Left ventricle myocardium inferior (tissue), 1 donor: ENCODE measurements around the gene MPZL3. TPM values are rescaled to one million over a fixed set of nuclear protein-coding genes. Genes with fewer than 3 reads are reported as not detected.

Experiments used
- DNase-seq: peaks from one replicate; pipeline ENCODE4 v3.0.0-alpha.2; 2020
- H3K27ac ChIP-seq: fragments of 200-600 bp; replicated peaks from 2 replicates; pipeline ENCODE4 v1.8.0; 2021
- H3K27me3 ChIP-seq: fragments of 200-600 bp; 2 replicates; pipeline ENCODE4 v1.8.0; 2021; ENCODE audit warnings: low read depth
- H3K36me3 ChIP-seq: fragments of 200-600 bp; 2 replicates; pipeline ENCODE4 v1.8.0; 2021
- H3K4me1 ChIP-seq: fragments of 200-600 bp; 2 replicates; pipeline ENCODE4 v1.8.0; 2021
- H3K4me3 ChIP-seq: fragments of 200-600 bp; 2 replicates; pipeline ENCODE4 v1.8.0; 2021; ENCODE audit warnings: mild to moderate bottlenecking, moderate library complexity
- H3K9me3 ChIP-seq: fragments of 200-600 bp; replicated peaks from 2 replicates; pipeline ENCODE4 v1.8.0; 2021
- intact Hi-C: fragments of 100-400 bp; cut with micrococcal nuclease; formaldehyde crosslinking; loops from one replicate; pipeline ENCODE4 v1.11.0; 2022
- total RNA-seq: library from RNA; stranded (reverse); fragmentation: NEBNext Ultra II Directional; extraction: Animal tissue kit (Norgen Biotek cat#: 25700); gene quantifications from one replicate; pipeline ENCODE4 v1.2.1, GENCODE V29; 2021
- TF ChIP-seq, protein P1 (sequence below): fragments of 200-600 bp; IDR thresholded peaks from 2 replicates; pipeline ENCODE4 v1.8.0; 2021; ENCODE audit warnings: antibody characterized with exemption, mild to moderate bottlenecking, borderline replicate concordance
- donor health status: DM: no; HTN: yes; CAD: no; lungs with severe emphysema.

The MPZL3 gene
- total RNA-seq, 1 donor from 2014 or later, result 2.7 TPM

DNA sequence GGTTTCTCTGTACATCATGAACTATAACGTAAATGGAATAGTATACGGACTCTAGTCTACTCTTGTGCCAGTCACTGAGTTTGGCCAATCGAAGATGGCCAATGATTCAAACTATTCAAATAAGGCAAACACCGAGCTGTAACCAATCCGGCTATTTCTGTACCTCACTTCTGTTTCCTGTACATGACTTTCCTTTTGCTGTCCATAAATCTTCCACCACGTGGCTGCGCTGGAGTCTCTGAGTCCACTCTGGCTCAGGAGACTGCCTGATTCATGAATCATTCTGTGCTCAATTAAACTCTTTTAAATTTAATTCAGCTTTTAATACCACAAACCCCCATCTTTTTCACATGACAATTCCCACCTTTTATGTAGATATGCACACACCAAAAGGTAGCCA lies 25.9 kb downstream of the MPZL3 start:
- Histone ChIP-seq H3K4me1 (no peaks in the 10 kb centered on the region), H3K27ac (no peak overlapping the region)
- no peak for DNase-seq

DNA sequence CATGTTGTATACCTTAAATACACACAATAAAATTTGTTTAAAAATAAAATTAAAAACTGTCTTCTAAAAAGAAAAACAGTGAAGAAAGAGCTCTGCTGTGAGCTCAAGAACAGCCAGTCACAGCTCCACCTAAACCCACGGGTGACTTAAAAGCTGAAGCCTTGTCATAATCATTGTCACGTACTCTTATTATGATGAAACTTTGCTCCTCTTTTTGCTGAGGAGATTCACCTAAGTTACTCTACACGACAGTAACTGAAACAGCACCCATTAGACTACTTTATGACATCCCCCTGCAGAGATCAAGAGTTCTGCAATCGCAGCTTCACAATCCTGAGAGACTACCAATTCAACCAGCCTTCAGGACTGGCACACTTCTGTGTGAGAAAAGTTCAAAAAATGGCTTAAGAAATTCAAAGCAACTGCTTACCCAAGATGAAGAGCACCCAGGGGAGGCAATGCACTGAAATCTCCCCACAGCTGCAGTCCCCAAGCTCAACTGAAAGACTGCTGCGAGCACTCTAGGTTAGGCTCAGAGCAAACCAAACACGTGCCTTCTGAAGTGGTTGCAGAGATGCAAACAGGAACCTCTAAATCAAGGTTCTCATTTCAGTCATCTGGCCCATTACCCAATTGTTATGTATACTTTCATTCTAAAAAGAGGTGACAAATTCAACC lies 27.5 kb downstream of the MPZL3 start, which contains the start of gene JAML:
TSS of gene JAML (minus strand) at position 501 of the 678 bp plus-strand sequence. CDS start 10,145 bp downstream, outside the sequence.
- Histone ChIP-seq H3K36me3 (no peaks in the 10 kb centered on the region), H3K27me3 (peaks cover 21% of the 10 kb centered on the region), H3K9me3 (no peaks in the 10 kb centered on the region), H3K4me1 (no peaks in the 10 kb centered on the region), H3K27ac (peak within 1 kb of the TSS; percentile 18), H3K4me3 (peak within 1 kb of the TSS; percentile 24)
- no peak for DNase-seq
- TF ChIP-seq, protein P1, sequence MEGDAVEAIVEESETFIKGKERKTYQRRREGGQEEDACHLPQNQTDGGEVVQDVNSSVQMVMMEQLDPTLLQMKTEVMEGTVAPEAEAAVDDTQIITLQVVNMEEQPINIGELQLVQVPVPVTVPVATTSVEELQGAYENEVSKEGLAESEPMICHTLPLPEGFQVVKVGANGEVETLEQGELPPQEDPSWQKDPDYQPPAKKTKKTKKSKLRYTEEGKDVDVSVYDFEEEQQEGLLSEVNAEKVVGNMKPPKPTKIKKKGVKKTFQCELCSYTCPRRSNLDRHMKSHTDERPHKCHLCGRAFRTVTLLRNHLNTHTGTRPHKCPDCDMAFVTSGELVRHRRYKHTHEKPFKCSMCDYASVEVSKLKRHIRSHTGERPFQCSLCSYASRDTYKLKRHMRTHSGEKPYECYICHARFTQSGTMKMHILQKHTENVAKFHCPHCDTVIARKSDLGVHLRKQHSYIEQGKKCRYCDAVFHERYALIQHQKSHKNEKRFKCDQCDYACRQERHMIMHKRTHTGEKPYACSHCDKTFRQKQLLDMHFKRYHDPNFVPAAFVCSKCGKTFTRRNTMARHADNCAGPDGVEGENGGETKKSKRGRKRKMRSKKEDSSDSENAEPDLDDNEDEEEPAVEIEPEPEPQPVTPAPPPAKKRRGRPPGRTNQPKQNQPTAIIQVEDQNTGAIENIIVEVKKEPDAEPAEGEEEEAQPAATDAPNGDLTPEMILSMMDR, result no peak
- intact Hi-C loops, result no loop called here

More for the DNA sequence above, 25.9 kb downstream of the MPZL3 start:
- Histone ChIP-seq H3K36me3 (no peaks in the 10 kb centered on the region), H3K27me3 (peaks cover 16% of the 10 kb centered on the region), H3K9me3 (no peaks in the 10 kb centered on the region), H3K4me3 (no peak overlapping the region)
- intact Hi-C loops, result no loop called here
- TF ChIP-seq, protein P1, result no peak

GRCh38 chr11:118223992-118224391 lies 28.2 kb downstream of the MPZL3 start:
- peak overlapping the region; percentile 18 for H3K27ac ChIP-seq
- H3K9me3 ChIP-seq, result no peaks in the 10 kb centered on the region
- H3K4me1 ChIP-seq, result no peaks in the 10 kb centered on the region
- H3K36me3 ChIP-seq, result no peaks in the 10 kb centered on the region
- TF ChIP-seq, protein P1, result no peak
- intact Hi-C loops, result no loop called here
- H3K4me3 ChIP-seq, result peak overlapping the region; percentile 24
- DNase-seq, result no peak
- H3K27me3 ChIP-seq, result peaks cover 21% of the 10 kb centered on the region

DNA sequence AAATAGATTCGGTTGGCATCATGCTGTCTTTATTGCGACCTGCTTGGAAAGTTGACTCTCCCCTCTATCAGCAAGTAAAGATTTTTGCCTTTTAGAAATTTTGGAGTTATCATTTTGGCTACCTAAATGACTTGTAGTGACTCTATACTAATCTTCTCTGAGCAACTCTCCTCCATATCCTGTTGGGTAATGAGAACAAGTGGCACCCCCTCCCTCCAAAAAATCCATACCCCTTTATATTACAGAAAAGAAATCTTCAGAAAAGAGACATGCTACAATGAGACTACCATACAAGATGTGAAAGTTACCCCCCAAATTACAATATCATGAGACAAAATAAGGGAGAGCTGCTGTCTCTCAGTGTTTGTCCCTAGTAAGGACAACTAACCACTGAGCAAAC lies 28.6 kb downstream of the MPZL3 start:
- H3K27me3 ChIP-seq, result peaks cover 21% of the 10 kb centered on the region
- no peaks in the 10 kb centered on the region for H3K36me3 ChIP-seq
- no peak for DNase-seq
- TF ChIP-seq, protein P1, result no peak
- peak overlapping the region; percentile 24 for H3K4me3 ChIP-seq
- intact Hi-C loops, result no loop called here
- H3K4me1 ChIP-seq, result no peaks in the 10 kb centered on the region
- peak overlapping the region; percentile 16 for H3K27ac ChIP-seq
- H3K9me3 ChIP-seq, result no peaks in the 10 kb centered on the region

GRCh38 chr11:118222437-118222836 lies 29.7 kb downstream of the MPZL3 start:
- H3K4me1 ChIP-seq, result no peaks in the 10 kb centered on the region
- H3K4me3 ChIP-seq, result no peak overlapping the region
- intact Hi-C loops, result no loop called here
- no peaks in the 10 kb centered on the region for H3K36me3 ChIP-seq
- TF ChIP-seq, protein P1, result no peak
- DNase-seq, result no peak
- peaks cover 21% of the 10 kb centered on the region for H3K27me3 ChIP-seq
- no peaks in the 10 kb centered on the region for H3K9me3 ChIP-seq
- no peak overlapping the region for H3K27ac ChIP-seq
